OCI-LY1 (cell line): ENCODE results near the gene SYCP2L.

Source experiments
- H2AFZ ChIP-seq: fragments of 200-600 bp; sonication (generic), shearing (Covaris generic); 2 replicates; pipeline ENCODE4 v1.6.0; 2014; ENCODE audit warnings: antibody characterized with exemption, mild to moderate bottlenecking, low read length
- H3F3A ChIP-seq: fragments of 200-600 bp; sonication (generic), shearing (Covaris generic); 2 replicates; pipeline ENCODE4 v1.6.0; 2014; ENCODE audit warnings: mild to moderate bottlenecking, antibody characterized with exemption, low read length, moderate library complexity; ENCODE audit not compliant: insufficient read depth
- H3K27ac ChIP-seq: fragments of 200-600 bp; sonication (generic); 2 replicates; pipeline ENCODE4 v1.5.1; 2014; ENCODE audit warnings: low read length, mixed run types, mild to moderate bottlenecking, low read depth; ENCODE audit not compliant: poor library complexity, severe bottlenecking
- H3K27me3 ChIP-seq: fragments of 200-600 bp; sonication (generic); 2 replicates; pipeline ENCODE4 v1.6.0; 2014; ENCODE audit warnings: antibody characterized with exemption, mild to moderate bottlenecking, low read length, moderate library complexity; ENCODE audit not compliant: insufficient read depth
- H3K36me3 ChIP-seq: fragments of 200-600 bp; sonication (generic); 2 replicates; pipeline ENCODE4 v1.6.1; 2014; ENCODE audit warnings: mild to moderate bottlenecking, antibody characterized with exemption, low read length, moderate library complexity, mixed read lengths; ENCODE audit not compliant: insufficient read depth
- H3K4me1 ChIP-seq: fragments of 200-600 bp; sonication (generic); 2 replicates; pipeline ENCODE4 v1.5.1; 2014; ENCODE audit warnings: mild to moderate bottlenecking, low read length, moderate library complexity; ENCODE audit not compliant: insufficient read depth, severe bottlenecking
- H3K4me2 ChIP-seq: fragments of 200-600 bp; sonication (generic), shearing (Covaris generic); 2 replicates; pipeline ENCODE4 v1.6.1; 2014; ENCODE audit warnings: low read length
- H3K4me3 ChIP-seq: fragments of 200-600 bp; sonication (generic); 2 replicates; pipeline ENCODE4 v1.5.1; 2014; ENCODE audit warnings: low read length, low read depth, mild to moderate bottlenecking, mixed read lengths; ENCODE audit not compliant: poor library complexity, severe bottlenecking
- H3K79me2 ChIP-seq: fragments of 200-600 bp; shearing (Covaris generic); 2 replicates; pipeline ENCODE4 v1.6.1; 2016; ENCODE audit warnings: mixed run types, low read length, mixed read lengths; ENCODE audit not compliant: insufficient read depth
- H3K9ac ChIP-seq: fragments of 200-600 bp; sonication (generic), shearing (Covaris generic); 2 replicates; pipeline ENCODE4 v1.6.1; 2014; ENCODE audit warnings: mild to moderate bottlenecking, low read length, mixed read lengths
- H3K9me2 ChIP-seq: fragments of 200-600 bp; sonication (generic), shearing (Covaris generic); 2 replicates; pipeline ENCODE4 v1.6.1; 2014; ENCODE audit warnings: low read depth, mild to moderate bottlenecking, low read length, mixed read lengths
- H3K9me3 ChIP-seq: fragments of 200-600 bp; shearing (Covaris generic); 2 replicates; pipeline ENCODE4 v1.6.1; 2014; ENCODE audit warnings: low read length, mixed read lengths
- H4K20me1 ChIP-seq: fragments of 200-600 bp; sonication (generic), shearing (Covaris generic); 2 replicates; pipeline ENCODE4 v1.6.0; 2016; ENCODE audit warnings: mild to moderate bottlenecking, low read length; ENCODE audit not compliant: insufficient read depth
- CTCF ChIP-seq: fragments of 200-600 bp; sonication (generic), shearing (Covaris generic); IDR thresholded peaks from 2 replicates; pipeline ENCODE4 v1.5.1; 2017; ENCODE audit warnings: mild to moderate bottlenecking, antibody characterized with exemption, low read length, moderate library complexity, mixed read lengths
- EZH2 ChIP-seq: fragments of 200-600 bp; sonication (generic), shearing (Covaris generic); IDR thresholded peaks from 2 replicates; pipeline ENCODE4 v1.8.0; 2017; ENCODE audit warnings: borderline replicate concordance, mixed run types, mild to moderate bottlenecking, antibody characterized with exemption, low read length, moderate library complexity, mixed read lengths

The SYCP2L gene

GRCh38 chr6:10873374-10873773 is 13.5 kb upstream of the SYCP2L start:
- Histone ChIP-seq H3K36me3 (no peaks in the 10 kb centered on the region), H3K9me3 (no peaks in the 10 kb centered on the region), H3K27me3 (no peaks in the 10 kb centered on the region; the same call in 1 of the 2 replicates), H4K20me1 (no peaks in the 10 kb centered on the region), H2AFZ (no peak overlapping the region), H3F3A (no peaks in the 10 kb centered on the region), H3K4me1 (no peaks in the 10 kb centered on the region), H3K4me2 (no peak overlapping the region), H3K4me3 (no peak overlapping the region), H3K9ac (no peak overlapping the region), H3K27ac (no peak overlapping the region), H3K79me2 (no peaks in the 10 kb centered on the region), H3K9me2 (no peaks in the 10 kb centered on the region)
- TF ChIP-seq EZH2, result no peak

- no peak overlapping the region for H3K27ac ChIP-seq
- H3K79me2 ChIP-seq, result no peaks in the 10 kb centered on the region
- H4K20me1 ChIP-seq, result no peaks in the 10 kb centered on the region
- TF ChIP-seq EZH2 (no peak), CTCF (no peak)
- H3K27me3 ChIP-seq, result no peaks in the 10 kb centered on the region; the same call in 1 of the 2 replicates
- H3F3A ChIP-seq, result no peaks in the 10 kb centered on the region
- no peak overlapping the region for H3K9ac ChIP-seq
- no peaks in the 10 kb centered on the region for H3K4me1 ChIP-seq
- no peaks in the 10 kb centered on the region for H3K36me3 ChIP-seq
- no peaks in the 10 kb centered on the region for H3K9me3 ChIP-seq
- H2AFZ ChIP-seq, result no peak overlapping the region
- no peaks in the 10 kb centered on the region for H3K9me2 ChIP-seq
- no peak overlapping the region for H3K4me2 ChIP-seq
- no peak overlapping the region for H3K4me3 ChIP-seq
Measured at GRCh38 chr6:10874207-10874606, 12.6 kb upstream of the SYCP2L start.

GRCh38 chr6:10875026-10875425 is 11.8 kb upstream of the SYCP2L start:
- H3K79me2 ChIP-seq, result no peaks in the 10 kb centered on the region
- no peak overlapping the region for H3K4me3 ChIP-seq
- H3K9me3 ChIP-seq, result no peaks in the 10 kb centered on the region
- H3K4me1 ChIP-seq, result no peaks in the 10 kb centered on the region
- H3F3A ChIP-seq, result no peaks in the 10 kb centered on the region
- H3K36me3 ChIP-seq, result no peaks in the 10 kb centered on the region
- TF ChIP-seq CTCF (no peak), EZH2 (no peak)
- H3K27me3 ChIP-seq, result no peaks in the 10 kb centered on the region; the same call in 1 of the 2 replicates
- no peak overlapping the region for H2AFZ ChIP-seq
- no peak overlapping the region for H3K9ac ChIP-seq
- H3K4me2 ChIP-seq, result no peak overlapping the region
- no peaks in the 10 kb centered on the region for H4K20me1 ChIP-seq
- no peaks in the 10 kb centered on the region for H3K9me2 ChIP-seq
- no peak overlapping the region for H3K27ac ChIP-seq

GRCh38 chr6:10877012-10877411 is 9.8 kb upstream of the SYCP2L start:
- TF ChIP-seq CTCF (no peak), EZH2 (no peak)

More at GRCh38 chr6:10877012-10877411, 9.8 kb upstream of the SYCP2L start:
- Histone ChIP-seq H3K9me2 (no peaks in the 10 kb centered on the region), H3K79me2 (no peaks in the 10 kb centered on the region), H4K20me1 (no peaks in the 10 kb centered on the region), H3K27ac (no peak overlapping the region), H2AFZ (no peak overlapping the region), H3K4me1 (no peaks in the 10 kb centered on the region), H3K4me3 (no peak overlapping the region), H3F3A (no peaks in the 10 kb centered on the region), H3K9ac (no peak overlapping the region), H3K4me2 (no peak overlapping the region), H3K36me3 (no peaks in the 10 kb centered on the region), H3K9me3 (no peaks in the 10 kb centered on the region), H3K27me3 (no peaks in the 10 kb centered on the region; the same call in 1 of the 2 replicates)
